ENCODE results near the gene CHAC1. TPM values are rescaled to one million over a fixed set of nuclear protein-coding genes. Genes with fewer than 3 reads are reported as not detected.

The CHAC1 gene
- total and polyA plus RNA-seq, 8 donors = 0.78 to 5.8 (median 1.2) TPM

DNA sequence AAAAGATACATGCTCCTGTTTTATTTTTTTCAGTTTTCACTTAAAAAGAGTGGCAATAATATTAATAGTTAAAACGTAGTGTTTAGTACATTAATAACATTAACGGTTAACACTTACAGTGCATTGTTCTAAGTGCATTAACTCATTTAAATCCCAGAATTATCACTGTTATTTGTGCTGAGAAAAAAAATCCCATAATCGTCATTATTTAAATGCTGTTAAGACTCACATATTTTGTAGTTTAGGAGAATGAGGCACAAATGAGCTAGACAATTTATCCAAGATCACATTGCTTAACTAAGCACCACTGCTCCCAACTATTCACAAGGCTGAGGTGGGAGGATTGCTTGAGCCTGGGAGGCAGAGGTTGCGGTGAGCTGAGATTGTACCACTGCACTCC is 34.9 kb downstream of the CHAC1 start:
- no peak for TF ChIP-seq CTCF (IDR thresholded peaks at IDR 0.05)
- intact Hi-C loops (cut with DNase I) = no loop called here

GRCh38 chr15:40990080-40990479 is 36.8 kb downstream of the CHAC1 start:
- H3K9me3 ChIP-seq = no peaks in the 10 kb centered on the region
- no peak overlapping the region for H3K4me3 ChIP-seq
- DNase-seq (no peak), ATAC-seq (no peak)
- no peaks in the 10 kb centered on the region for H3K4me1 ChIP-seq
- no peak for TF ChIP-seq CTCF (IDR thresholded peaks at IDR 0.05)
- H3K27ac ChIP-seq = no peak overlapping the region
- H3K36me3 ChIP-seq = peaks cover 0 to 90% of the 10 kb centered on the region in 2 donors
- intact Hi-C loops (cut with DNase I) = no loop called here
- no peaks in the 10 kb centered on the region for H3K27me3 ChIP-seq

More for the DNA sequence above, 34.9 kb downstream of the CHAC1 start:
- no peak for ATAC-seq
- peaks cover 0 to 91% of the 10 kb centered on the region in 2 donors for H3K36me3 ChIP-seq
- H3K4me3 ChIP-seq = no peak overlapping the region
- DNase-seq = no peak
- no peaks in the 10 kb centered on the region for H3K4me1 ChIP-seq
- no peaks in the 10 kb centered on the region for H3K9me3 ChIP-seq
- no peaks in the 10 kb centered on the region for H3K27me3 ChIP-seq
- H3K27ac ChIP-seq = no peak overlapping the region

DNA sequence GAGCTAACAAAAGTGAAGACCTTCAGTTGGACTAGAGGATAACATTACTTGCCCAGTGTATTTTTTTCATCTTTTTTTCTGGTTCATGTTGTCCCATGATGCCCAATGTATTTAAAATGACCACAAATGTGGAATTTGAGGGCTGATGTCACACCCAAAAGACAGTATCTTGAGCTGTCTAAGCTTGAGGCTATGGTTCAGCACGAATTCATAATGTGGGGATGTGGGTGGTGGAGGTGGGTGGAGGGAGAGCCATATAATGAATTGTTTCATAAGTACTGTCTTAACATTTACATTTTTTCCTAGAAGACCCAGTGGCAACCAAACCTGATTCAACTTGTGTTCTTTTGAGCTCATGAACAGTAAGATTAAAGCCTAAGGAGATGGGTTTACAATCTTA is 37.5 kb downstream of the CHAC1 start:
- no peaks in the 10 kb centered on the region for H3K9me3 ChIP-seq
- H3K36me3 ChIP-seq = peaks cover 0 to 90% of the 10 kb centered on the region in 2 donors
- no peak overlapping the region for H3K27ac ChIP-seq
- no peak for ATAC-seq
- DNase-seq = no peak
- no peak for TF ChIP-seq CTCF (IDR thresholded peaks at IDR 0.05)
- intact Hi-C loops (cut with DNase I) = no loop called here
- no peaks in the 10 kb centered on the region for H3K27me3 ChIP-seq
- no peaks in the 10 kb centered on the region for H3K4me1 ChIP-seq
- H3K4me3 ChIP-seq = no peak overlapping the region

- intact Hi-C loops (cut with DNase I) = no loop called here
- H3K4me3 ChIP-seq = no peak overlapping the region
- ATAC-seq (no peak), DNase-seq (no peak)
- no peaks in the 10 kb centered on the region for H3K4me1 ChIP-seq
- H3K36me3 ChIP-seq = peaks cover 0 to 90% of the 10 kb centered on the region in 2 donors
- TF ChIP-seq CTCF (IDR thresholded peaks at IDR 0.05) = no peak
- no peak overlapping the region for H3K27ac ChIP-seq
- no peaks in the 10 kb centered on the region for H3K27me3 ChIP-seq
- no peaks in the 10 kb centered on the region for H3K9me3 ChIP-seq
Observed at GRCh38 chr15:40991355-40991754, 38.1 kb downstream of the CHAC1 start.

- H3K9me3 ChIP-seq = no peaks in the 10 kb centered on the region
- no peaks in the 10 kb centered on the region for H3K27me3 ChIP-seq
- no peak overlapping the region for H3K27ac ChIP-seq
- H3K4me1 ChIP-seq = no peaks in the 10 kb centered on the region
- intact Hi-C loops (cut with DNase I) = no loop called here
- no peak overlapping the region for H3K4me3 ChIP-seq
- H3K36me3 ChIP-seq = peaks cover 0 to 90% of the 10 kb centered on the region in 2 donors
- ATAC-seq (no peak), DNase-seq (no peak)
- TF ChIP-seq CTCF (IDR thresholded peaks at IDR 0.05) = no peak
Observed at GRCh38 chr15:40992241-40992741, 39.0 kb downstream of the CHAC1 start.

Data from left lung (tissue), 10 donors.